GM12872 (cell line): Measurements from ENCODE around the gene LONRF3.

Experiments
- CTCF ChIP-seq: IDR thresholded peaks from 3 replicates; pipeline ENCODE4 v1.5.1; 2011; ENCODE audit warnings: low read depth, mild to moderate bottlenecking, low read length, moderate library complexity; ENCODE audit not compliant: insufficient read depth

LONRF3 gene

DNA sequence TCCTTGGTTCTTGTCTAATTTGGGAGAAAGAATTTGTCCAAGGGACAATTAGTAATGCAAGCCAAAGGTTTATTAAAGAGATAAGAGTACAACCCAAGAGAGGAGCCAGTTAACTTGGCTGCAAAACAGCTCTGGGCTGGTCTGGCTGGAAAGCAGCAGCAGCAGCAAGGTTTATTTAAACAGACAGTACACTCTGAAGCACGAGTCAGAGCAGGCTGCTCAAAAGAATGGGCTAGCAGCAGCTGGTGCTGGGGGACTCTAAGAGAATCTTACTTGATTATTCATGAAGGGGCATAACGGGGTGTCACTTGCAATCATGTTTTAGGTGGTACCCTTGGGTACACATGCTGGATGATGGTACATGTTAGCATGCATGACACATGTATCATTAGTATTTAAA is 81.3 kb downstream of the LONRF3 start:
- no peak for TF ChIP-seq CTCF

DNA sequence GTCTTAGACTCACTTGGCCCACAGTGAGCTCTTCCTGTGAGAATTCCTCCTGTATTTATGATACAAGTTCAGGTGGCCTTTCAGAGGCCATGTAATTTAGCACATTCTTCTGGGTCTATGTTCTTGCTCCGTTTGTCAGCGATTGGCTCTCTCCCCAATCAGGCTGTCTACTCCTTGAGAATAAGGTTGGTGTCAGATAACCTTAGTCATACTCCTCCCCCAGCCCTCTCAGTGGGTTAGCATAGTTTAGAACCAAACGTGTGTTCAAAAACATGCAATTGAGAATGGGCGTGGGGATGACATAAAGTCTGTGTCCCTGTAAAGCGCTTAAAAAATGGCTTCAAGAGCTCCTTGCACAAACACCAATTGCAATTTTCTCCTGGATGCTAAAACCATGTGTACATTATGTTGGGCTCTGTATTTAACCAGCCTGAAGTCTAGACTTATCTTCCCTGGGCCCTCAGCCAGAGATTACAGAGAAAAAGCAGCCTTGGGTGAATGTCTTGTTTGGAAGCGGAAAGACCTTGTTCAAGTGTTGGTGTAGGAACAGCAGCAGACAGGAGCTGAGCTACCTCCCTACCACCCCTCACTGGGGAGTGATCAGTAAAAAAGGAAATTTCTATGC is 88.4 kb downstream of the LONRF3 start:
- no peak for TF ChIP-seq CTCF

- TF ChIP-seq CTCF: no peak
Measured at GRCh38 chrX:119063428-119063827, 89.0 kb downstream of the LONRF3 start.

DNA sequence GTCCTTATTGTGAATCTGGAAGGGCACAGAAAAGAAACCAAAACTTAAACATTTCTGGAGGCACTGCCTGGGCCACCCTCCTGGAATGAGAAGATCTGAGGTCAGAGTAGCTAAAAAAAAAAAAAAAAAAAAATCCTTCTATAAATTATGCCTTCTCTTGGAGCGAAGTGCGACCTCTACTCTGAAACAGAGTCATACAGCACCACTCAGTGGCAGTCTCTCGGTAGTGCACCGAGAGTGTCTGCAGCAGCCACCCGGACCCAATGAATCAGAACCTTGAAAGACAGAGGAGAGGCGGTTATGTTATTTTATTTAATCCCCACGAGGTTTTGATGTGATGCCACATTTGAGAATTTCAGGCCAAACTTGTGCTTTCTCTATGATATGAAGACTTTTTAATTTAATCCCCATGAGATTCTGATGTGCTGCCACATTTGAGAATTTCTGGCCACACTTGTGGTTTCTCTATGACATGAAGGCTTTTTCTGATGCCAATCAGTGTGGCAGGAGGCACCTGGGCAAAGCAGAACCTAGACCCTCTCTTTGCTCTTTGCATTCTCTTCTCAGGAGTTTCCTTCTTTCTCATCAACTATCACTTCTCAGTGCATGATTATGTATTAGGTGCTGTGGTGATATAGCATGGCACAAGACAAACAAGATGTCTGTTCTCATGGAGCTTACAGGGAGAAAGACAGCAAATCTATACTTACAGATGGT is 92.8 kb downstream of the LONRF3 start:
- TF ChIP-seq CTCF: peak; percentile 57
